PC-9 (cell line): ENCODE measurements around the gene C4orf17. TPM values are rescaled to one million over a fixed set of nuclear protein-coding genes. Genes with fewer than 3 reads are reported as not detected.

Experiments used
- BruUV-seq: library from RNA; stranded (reverse); fragments of 400-500 nt; replicated peaks from 2 replicates; lab custom pipeline; 2021; lab: Mats Ljungman, UMichigan
- CTCF ChIA-PET: fragments of 300-600 bp; sonication (Branson Sonifier 250); formaldehyde crosslinking; loops from one replicate; lab custom pipeline; 2022; ENCODE audit warnings: antibody characterized with exemption; lab: Charles Lee
- POLR2A ChIA-PET: fragments of 300-600 bp; sonication (Branson Sonifier 250); formaldehyde crosslinking; loops from one replicate; lab custom pipeline; 2022; ENCODE audit warnings: antibody characterized with exemption; ENCODE audit not compliant: unreplicated experiment; lab: Charles Lee
- DNase-seq, 2 experiments: peaks; one replicate each; pipeline versions ENCODE4 v3.0.0 to v3.0.0-alpha.2; 2015 to 2022; ENCODE audit warnings: mixed read lengths in 1 of 2
- H2AFZ ChIP-seq: fragments of 200-600 bp; sonication (generic); 2 replicates; pipeline ENCODE4 v1.8.1; 2017; ENCODE audit warnings: antibody characterized with exemption
- H3F3A ChIP-seq: fragments of 200-600 bp; sonication (generic); 2 replicates; pipeline ENCODE4 v1.8.1; 2017; ENCODE audit warnings: antibody characterized with exemption, mild to moderate bottlenecking, low read depth; ENCODE audit not compliant: insufficient read depth
- H3K27ac ChIP-seq: fragments of 200-600 bp; sonication (generic); 2 replicates; pipeline ENCODE4 v1.6.1; 2016; ENCODE audit warnings: mixed run types
- H3K27me3 ChIP-seq: fragments of 200-600 bp; sonication (generic); 2 replicates; pipeline ENCODE4 v1.6.1; 2016; ENCODE audit warnings: low read depth, mixed run types; ENCODE audit not compliant: insufficient read depth
- H3K36me3 ChIP-seq: fragments of 200-600 bp; sonication (generic); 2 replicates; pipeline ENCODE4 v1.6.1; 2016; ENCODE audit warnings: low read depth, mixed run types
- H3K4me1 ChIP-seq: fragments of 200-600 bp; sonication (generic); replicated peaks from 2 replicates; pipeline ENCODE4 v1.6.1; 2016; ENCODE audit warnings: mixed run types; ENCODE audit not compliant: insufficient read depth
- H3K4me2 ChIP-seq: fragments of 200-600 bp; sonication (generic); 2 replicates; pipeline ENCODE4 v1.6.1; 2017; ENCODE audit warnings: mixed run types
- H3K4me3 ChIP-seq: fragments of 200-600 bp; sonication (generic); 2 replicates; pipeline ENCODE4 v1.6.1; 2016; ENCODE audit warnings: mixed run types
- H3K79me2 ChIP-seq: fragments of 200-600 bp; sonication (generic); 2 replicates; pipeline ENCODE4 v1.6.1; 2017; ENCODE audit warnings: low read depth, mixed run types
- H3K9me2 ChIP-seq: fragments of 200-600 bp; sonication (generic); 2 replicates; pipeline ENCODE4 v1.8.1; 2017; ENCODE audit warnings: mild to moderate bottlenecking; ENCODE audit not compliant: insufficient read depth
- H3K9me3 ChIP-seq: fragments of 200-600 bp; sonication (generic); 2 replicates; pipeline ENCODE4 v1.8.1; 2016; ENCODE audit warnings: low read depth; ENCODE audit not compliant: insufficient read depth
- H4K20me1 ChIP-seq: fragments of 200-600 bp; sonication (generic); 2 replicates; pipeline ENCODE4 v1.8.1; 2017; ENCODE audit not compliant: insufficient read depth
- EZH2 ChIP-seq: fragments of 200-600 bp; sonication (generic); IDR thresholded peaks from 2 replicates; pipeline ENCODE4 v1.8.0; 2017; ENCODE audit warnings: antibody characterized with exemption, low read depth
- intact Hi-C: fragments of 100-400 bp; cut with micrococcal nuclease; formaldehyde crosslinking; loops from one replicate; pipeline ENCODE4 v1.10.0; 2022; ENCODE audit not compliant: unreplicated experiment
- total RNA-seq: library from RNA; stranded (reverse); gene quantifications from 2 replicates; pipeline ENCODE4 v1.2.3, GENCODE V29; 2021
- TF ChIP-seq, protein P1 (sequence below): fragments of 200-600 bp; sonication (generic); conservative IDR thresholded peaks from 2 replicates; pipeline ENCODE4 v1.6.1; 2017; ENCODE audit warnings: mixed run types, antibody characterized with exemption, mild to moderate bottlenecking, moderate library complexity

C4orf17 gene
- total RNA-seq, 1 experiment from 2014 or later: not detected

DNA sequence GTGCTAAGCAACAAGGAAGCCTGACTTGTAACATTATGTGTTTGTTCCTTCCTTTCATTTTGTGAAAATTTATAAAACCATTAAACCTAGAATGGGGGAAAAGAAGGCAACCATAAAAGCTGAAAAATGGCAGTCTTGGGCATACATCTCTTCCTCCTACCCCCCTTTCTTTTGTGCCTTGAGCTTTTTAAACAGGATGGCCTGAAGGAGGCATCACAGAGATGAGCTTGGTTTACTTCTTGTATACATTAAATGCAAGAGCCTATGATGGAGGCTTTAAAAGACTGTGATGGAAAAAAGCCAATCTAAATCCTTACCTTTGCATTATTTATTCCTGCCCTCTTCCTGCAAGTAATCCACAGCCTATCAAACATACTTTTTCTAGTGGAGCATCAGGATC is 39.5 kb upstream of the C4orf17 start:
- H3K36me3 ChIP-seq: no peaks in the 10 kb centered on the region
- H3K4me3 ChIP-seq: no peak overlapping the region
- H3K4me2 ChIP-seq: no peak overlapping the region
- no peak for DNase-seq
- no peaks in the 10 kb centered on the region for H4K20me1 ChIP-seq
- intact Hi-C loops: no loop called here
- no peak for TF ChIP-seq EZH2
- TF ChIP-seq, protein P1, sequence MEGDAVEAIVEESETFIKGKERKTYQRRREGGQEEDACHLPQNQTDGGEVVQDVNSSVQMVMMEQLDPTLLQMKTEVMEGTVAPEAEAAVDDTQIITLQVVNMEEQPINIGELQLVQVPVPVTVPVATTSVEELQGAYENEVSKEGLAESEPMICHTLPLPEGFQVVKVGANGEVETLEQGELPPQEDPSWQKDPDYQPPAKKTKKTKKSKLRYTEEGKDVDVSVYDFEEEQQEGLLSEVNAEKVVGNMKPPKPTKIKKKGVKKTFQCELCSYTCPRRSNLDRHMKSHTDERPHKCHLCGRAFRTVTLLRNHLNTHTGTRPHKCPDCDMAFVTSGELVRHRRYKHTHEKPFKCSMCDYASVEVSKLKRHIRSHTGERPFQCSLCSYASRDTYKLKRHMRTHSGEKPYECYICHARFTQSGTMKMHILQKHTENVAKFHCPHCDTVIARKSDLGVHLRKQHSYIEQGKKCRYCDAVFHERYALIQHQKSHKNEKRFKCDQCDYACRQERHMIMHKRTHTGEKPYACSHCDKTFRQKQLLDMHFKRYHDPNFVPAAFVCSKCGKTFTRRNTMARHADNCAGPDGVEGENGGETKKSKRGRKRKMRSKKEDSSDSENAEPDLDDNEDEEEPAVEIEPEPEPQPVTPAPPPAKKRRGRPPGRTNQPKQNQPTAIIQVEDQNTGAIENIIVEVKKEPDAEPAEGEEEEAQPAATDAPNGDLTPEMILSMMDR: no peak
- no peak overlapping the region for H2AFZ ChIP-seq
- H3F3A ChIP-seq: no peaks in the 10 kb centered on the region; the same call in 1 of the 2 replicates
- H3K4me1 ChIP-seq: no peaks in the 10 kb centered on the region
- H3K27me3 ChIP-seq: no peaks in the 10 kb centered on the region
- no peaks in the 10 kb centered on the region for H3K79me2 ChIP-seq
- H3K9me3 ChIP-seq: no peaks in the 10 kb centered on the region
- H3K9me2 ChIP-seq: peaks cover 6% of the 10 kb centered on the region; the same call in 1 of the 2 replicates
- BruUV-seq: no TSS peak
- CTCF ChIA-PET: interaction anchor here (0.6 kb wide), 1 partner anchor 94 kb away, joined by 4 read pairs; no protein-coding TSS in a partner anchor
- no peak overlapping the region for H3K27ac ChIP-seq
- POLR2A ChIA-PET: no interaction called here

DNA sequence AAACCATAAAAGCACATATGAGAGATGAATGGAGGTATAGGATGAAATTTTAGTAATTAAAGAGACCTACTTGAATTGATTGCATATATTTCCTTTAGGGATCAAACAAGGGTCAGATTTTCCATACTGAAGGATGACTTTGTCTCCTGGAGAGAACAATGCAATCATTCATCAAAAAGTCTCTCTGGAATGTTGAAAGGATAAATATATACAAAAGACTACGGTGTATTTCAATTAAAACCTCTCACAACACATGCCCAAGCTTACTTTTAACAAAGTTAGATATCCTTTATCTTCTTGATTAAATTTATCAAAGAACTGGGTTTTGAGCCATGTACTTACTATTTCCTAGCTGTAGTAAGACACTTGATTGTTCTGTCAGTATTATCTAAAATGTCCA is 38.9 kb upstream of the C4orf17 start:
- intact Hi-C loops: no loop called here
- Histone ChIP-seq H3K9me2 (peaks cover 6% of the 10 kb centered on the region; the same call in 1 of the 2 replicates), H3K36me3 (no peaks in the 10 kb centered on the region), H3K27me3 (no peaks in the 10 kb centered on the region), H3K4me1 (no peaks in the 10 kb centered on the region), H2AFZ (no peak overlapping the region), H3K79me2 (no peaks in the 10 kb centered on the region), H3K27ac (no peak overlapping the region), H3K9me3 (no peaks in the 10 kb centered on the region), H3K4me2 (no peak overlapping the region), H3F3A (no peaks in the 10 kb centered on the region; the same call in 1 of the 2 replicates), H4K20me1 (no peaks in the 10 kb centered on the region), H3K4me3 (no peak overlapping the region)
- ChIA-PET POLR2A (no interaction called here), CTCF (no interaction called here)
- no peak for DNase-seq
- no TSS peak for BruUV-seq
- no peak for TF ChIP-seq EZH2
- TF ChIP-seq, protein P1: no peak

DNA sequence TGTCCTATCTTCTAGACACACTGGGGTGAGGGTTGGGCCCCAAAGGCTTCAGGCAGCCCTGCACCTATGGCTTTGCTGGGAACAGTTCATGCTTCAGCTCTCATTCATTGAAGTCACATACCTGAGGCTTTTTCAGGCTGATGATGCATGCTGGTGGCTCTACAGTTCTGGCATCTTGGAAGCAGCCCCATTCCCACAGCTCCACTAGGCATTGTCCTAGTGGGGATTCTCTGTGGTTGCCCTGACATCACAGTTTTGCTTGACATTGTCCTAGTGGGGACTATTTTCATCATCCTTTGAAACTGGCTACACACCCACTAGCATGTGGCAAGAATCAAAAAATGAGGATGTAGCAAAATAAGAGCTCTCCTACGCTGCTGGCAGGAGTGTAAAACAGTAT is 37.7 kb upstream of the C4orf17 start:
- intact Hi-C loops: no loop called here
- DNase-seq: no peak
- BruUV-seq: no TSS peak
- Histone ChIP-seq H3K4me2 (no peak overlapping the region), H3K9me3 (no peaks in the 10 kb centered on the region), H3K36me3 (no peaks in the 10 kb centered on the region), H3K4me3 (no peak overlapping the region), H3K9me2 (peaks cover 6% of the 10 kb centered on the region; the same call in 1 of the 2 replicates), H3K4me1 (no peaks in the 10 kb centered on the region), H4K20me1 (no peaks in the 10 kb centered on the region), H3K27ac (no peak overlapping the region), H3K27me3 (no peaks in the 10 kb centered on the region), H2AFZ (no peak overlapping the region), H3F3A (no peaks in the 10 kb centered on the region; the same call in 1 of the 2 replicates), H3K79me2 (no peaks in the 10 kb centered on the region)
- CTCF ChIA-PET: interaction anchor here (0.6 kb wide), 1 partner anchor 478 kb away, joined by 3 read pairs; the partner anchor contains the start of gene METAP1
- POLR2A ChIA-PET: no interaction called here
- TF ChIP-seq, protein P1: no peak
- no peak for TF ChIP-seq EZH2
